ENCODE data around the gene CPZ. TPM values are rescaled to one million over a fixed set of nuclear protein-coding genes. Genes with fewer than 3 reads are reported as not detected.

CPZ gene
- total and polyA plus RNA-seq, 2 of the 4 experiments (the other 2 are of a cell fraction) = 0.90 to 10.3 TPM

GRCh38 chr4:8557151-8558076 is 35.2 kb upstream of the CPZ start:
- Histone ChIP-seq H4K20me1 (ENCODE audit: insufficient read depth, low read length) (no peaks in the 10 kb centered on the region), H2AK9ac (replicated peaks; ENCODE audit: low read depth, low read length, poor library complexity) (no peak overlapping the region), H3K18ac (ENCODE audit: low read depth, low read length) (no peak overlapping the region), H2BK20ac (ENCODE audit: low read depth, low read length) (no peak overlapping the region), H3K9me1 (ENCODE audit: insufficient read depth, low read length) (peaks cover 4% of the 10 kb centered on the region; the same call in 1 of the 2 replicates), H2AK5ac (ENCODE audit: low read depth, low read length) (no peak overlapping the region), H4K5ac (ENCODE audit: low read depth, low read length) (no peak overlapping the region), H3K27me3 (ENCODE audit: control insufficient read depth, insufficient read depth, low read length) (peaks cover 8% of the 10 kb centered on the region; the same call in 1 of the 2 replicates), H4K91ac (ENCODE audit: insufficient read depth, low read depth, low read length) (no peak overlapping the region), H3K56ac (ENCODE audit: extremely low read depth, insufficient read depth, low read length) (no peak overlapping the region), H3K23ac (ENCODE audit: low read depth, low read length) (no peak overlapping the region), H3K79me1 (ENCODE audit: low read depth in 1 of 2, low read length in 2 of 2) (no peaks in the 10 kb centered on the region), H3K36me3 (ENCODE audit: control insufficient read depth, insufficient read depth, low read length) (no peaks in the 10 kb centered on the region), H3K4me3 (ENCODE audit: insufficient read depth, low read depth, low read length) (no peak overlapping the region), H2AFZ (replicated peaks; ENCODE audit: low read length, poor library complexity) (no peak overlapping the region), H3K9me3 (ENCODE audit: control insufficient read depth, insufficient read depth, low read length) (no peaks in the 10 kb centered on the region), H3K4me1 (ENCODE audit: control insufficient read depth, insufficient read depth, low read length) (peaks cover 4% of the 10 kb centered on the region; the same call in 1 of the 2 replicates), H3K14ac (replicated peaks; ENCODE audit: low read depth, low read length) (no peak overlapping the region), H3K4ac (ENCODE audit: low read depth, low read length) (no peak overlapping the region), H2BK120ac (ENCODE audit: low read depth, low read length) (no peak overlapping the region), H3K27ac (ENCODE audit: insufficient read depth, low read length) (no peak overlapping the region), H3K4me2 (ENCODE audit: low read depth, low read length) (no peak overlapping the region), H2BK15ac (ENCODE audit: low read depth, low read length) (no peak overlapping the region), H2BK5ac (ENCODE audit: low read depth, low read length, poor library complexity, severe bottlenecking) (no peak overlapping the region), H3K9ac (ENCODE audit: low read depth, low read length) (no peak overlapping the region), H4K8ac (ENCODE audit: low read depth in 2 of 2, low read length in 2 of 2) (no peak overlapping the region)
- 59% methylated on average over 2 of the region's 21 CpGs; no CpG with 5 or more reads in 1 of the 2 experiments for WGBS, 2 experiments (ENCODE audit: extremely low coverage in 2 of 2, insufficient read length in 1 of 2)
- in situ Hi-C loops (cut with MboI; ENCODE audit: low sequenced_read_pairs) (no loop called here), intact Hi-C loops (cut with micrococcal nuclease) (no loop called here), dilution Hi-C loops (cut with HindIII; ENCODE audit: low sequenced_read_pairs, unreplicated experiment) (no loop called here)
- POLR2A ChIA-PET (ENCODE audit: unreplicated experiment) = no interaction called here
- DNase-seq (no peak), ATAC-seq (ENCODE audit: low read depth) (no peak)
- CTCF ChIA-PET = interaction anchor here (0.9 kb wide), 1 partner anchor 90 kb away, joined by 3 read pairs; no protein-coding TSS in a partner anchor
- no TSS peak for BruUV-seq (replicated peaks)
- TF ChIP-seq CEBPB (IDR thresholded peaks at IDR 0.05; ENCODE audit: low read depth, low read length) (no peak), USF2 (IDR thresholded peaks at IDR 0.05; ENCODE audit: low read depth, low read length) (no peak), NFE2L2 (IDR thresholded peaks at IDR 0.05; ENCODE audit: low read depth, low read length) (no peak), POLR2A (IDR thresholded peaks at IDR 0.05; ENCODE audit: low read depth, low read length) (no peak), MAFK (IDR thresholded peaks at IDR 0.05; ENCODE audit: low read depth, low read length) (no peak), CTCF (conservative IDR thresholded peaks at IDR 0.05; ENCODE audit: low read depth, low read length) (no peak), CHD1 (IDR thresholded peaks at IDR 0.05; ENCODE audit: low read depth, low read length) (no peak), SMC3 (IDR thresholded peaks at IDR 0.05; ENCODE audit: low read depth, low read length) (no peak), MAZ (IDR thresholded peaks at IDR 0.05; ENCODE audit: borderline replicate concordance, low read depth, low read length) (no peak), FOS (IDR thresholded peaks at IDR 0.05; ENCODE audit: low read depth, low read length) (no peak), RFX5 (IDR thresholded peaks at IDR 0.05; ENCODE audit: low read depth, low read length) (no peak), ELK1 (IDR thresholded peaks at IDR 0.05; ENCODE audit: borderline replicate concordance, low read depth, low read length) (no peak), MXI1 (IDR thresholded peaks at IDR 0.05; ENCODE audit: borderline replicate concordance, low read depth, low read length) (no peak), RCOR1 (IDR thresholded peaks at IDR 0.05; ENCODE audit: insufficient replicate concordance, low read length) (no peak)
